ENCODE measurements around the gene SYNJ2. TPM values are rescaled to one million over a fixed set of nuclear protein-coding genes. Genes with fewer than 3 reads are reported as not detected.
A peak's percentile ranks its signal among the peaks of the same experiment; 100 is the strongest.

Gene SYNJ2
- total and polyA plus RNA-seq, 2 of the 4 experiments (the other 2 are of a cell fraction) = 40.8 to 45.2 TPM

GRCh38 chr6:157984686-157985225 is 3.1 kb downstream of the SYNJ2 start:
- Histone ChIP-seq H4K91ac (ENCODE audit: insufficient read depth, low read depth, low read length) (peak overlapping the region; percentile 48), H2BK120ac (ENCODE audit: low read depth, low read length) (peak overlapping the region; percentile 58), H2AK5ac (ENCODE audit: low read depth, low read length) (peak overlapping the region; percentile 69), H3K36me3 (ENCODE audit: control insufficient read depth, insufficient read depth, low read length) (peaks cover 3% of the 10 kb centered on the region; the same call in 1 of the 2 replicates), H4K8ac (ENCODE audit: low read depth in 2 of 2, low read length in 2 of 2) (peak overlapping the region in 1 of 2 experiments; percentile 58; a peak in 1 of 4 replicates), H3K27me3 (ENCODE audit: control insufficient read depth, insufficient read depth, low read length) (no peaks in the 10 kb centered on the region), H3K23ac (ENCODE audit: low read depth, low read length) (peak overlapping the region; percentile 82), H3K9ac (ENCODE audit: low read depth, low read length) (no peak overlapping the region), H3K4me2 (ENCODE audit: low read depth, low read length) (peak overlapping the region; percentile 70; the same call in 1 of the 2 replicates), H3K4ac (ENCODE audit: low read depth, low read length) (peak overlapping the region; percentile 66), H3K79me1 (ENCODE audit: low read depth in 1 of 2, low read length in 2 of 2) (peaks cover 13 to 50% of the 10 kb centered on the region in 2 experiments), H2AK9ac (replicated peaks; ENCODE audit: low read depth, low read length, poor library complexity) (peak overlapping the region; percentile 19), H3K18ac (ENCODE audit: low read depth, low read length) (peak overlapping the region; percentile 11), H3K9me1 (ENCODE audit: insufficient read depth, low read length) (peaks cover 26% of the 10 kb centered on the region), H3K9me3 (ENCODE audit: control insufficient read depth, insufficient read depth, low read length) (no peaks in the 10 kb centered on the region), H4K5ac (ENCODE audit: low read depth, low read length) (peak overlapping the region; percentile 30), H3K27ac (ENCODE audit: insufficient read depth, low read length) (peak overlapping the region; percentile 46; the same call in 1 of the 2 replicates), H4K20me1 (ENCODE audit: insufficient read depth, low read length) (peaks cover 50% of the 10 kb centered on the region), H2BK5ac (ENCODE audit: low read depth, low read length, poor library complexity, severe bottlenecking) (no peak overlapping the region), H3K56ac (ENCODE audit: extremely low read depth, insufficient read depth, low read length) (no peak overlapping the region), H2BK20ac (ENCODE audit: low read depth, low read length) (peak overlapping the region; percentile 30), H3K4me3 (ENCODE audit: insufficient read depth, low read depth, low read length) (no peak overlapping the region), H2BK15ac (ENCODE audit: low read depth, low read length) (0 out of 3 replicates have a peak overlapping the region, but pooled peaks have one; percentile 10), H3K4me1 (ENCODE audit: control insufficient read depth, insufficient read depth, low read length) (peaks cover 44% of the 10 kb centered on the region), H3K14ac (replicated peaks; ENCODE audit: low read depth, low read length) (peak overlapping the region; percentile 53; the same call in 1 of the 2 replicates), H2AFZ (replicated peaks; ENCODE audit: low read length, poor library complexity) (no peak overlapping the region)
- POLR2A ChIA-PET (ENCODE audit: unreplicated experiment) = interaction anchor here (1.2 kb wide), 1 partner anchor 34 kb away, joined by 4 read pairs; no protein-coding TSS in a partner anchor
- BruUV-seq (replicated peaks) = no TSS peak
- DNase-seq = no peak
- no CpG with 5 or more reads among the region's 14 CpGs for WGBS, 2 experiments (ENCODE audit: extremely low coverage in 2 of 2, insufficient read length in 1 of 2)
- dilution Hi-C loops (cut with HindIII; ENCODE audit: low sequenced_read_pairs, unreplicated experiment) (no loop called here), in situ Hi-C loops (cut with MboI; ENCODE audit: low sequenced_read_pairs) (no loop called here), intact Hi-C loops (cut with micrococcal nuclease) (loop anchor here (5.0 kb wide), 1 partner anchor 58 kb away; no protein-coding TSS in a partner anchor)
- no peak for ATAC-seq (ENCODE audit: low read depth)
- no peak for TF ChIP-seq NFE2L2 (IDR thresholded peaks at IDR 0.05; ENCODE audit: low read depth, low read length)
- TF ChIP-seq MXI1 (IDR thresholded peaks at IDR 0.05; ENCODE audit: borderline replicate concordance, low read depth, low read length) = no peak
- no peak for TF ChIP-seq RFX5 (IDR thresholded peaks at IDR 0.05; ENCODE audit: low read depth, low read length)
- no peak for TF ChIP-seq BHLHE40 (IDR thresholded peaks at IDR 0.05; ENCODE audit: low read depth, low read length)
- CTCF ChIA-PET = no interaction called here
